Erythroblast (primary cell): Measurements from ENCODE around the gene CDYL.

Experiments used
- DNase-seq, 2 experiments: peaks; one replicate each; lab custom pipeline; 2025; lab: John Stamatoyannopoulos, UW
- GATA1 ChIP-seq: IDR thresholded peaks from 2 replicates; pipeline ENCODE4 v1.6.1; 2011; ENCODE audit warnings: low read depth, mild to moderate bottlenecking, control low read depth, low read length, moderate library complexity
- POLR2A ChIP-seq: IDR thresholded peaks from 2 replicates; pipeline ENCODE4 v1.6.1; 2011; ENCODE audit warnings: mild to moderate bottlenecking, low read length

Gene CDYL

DNA sequence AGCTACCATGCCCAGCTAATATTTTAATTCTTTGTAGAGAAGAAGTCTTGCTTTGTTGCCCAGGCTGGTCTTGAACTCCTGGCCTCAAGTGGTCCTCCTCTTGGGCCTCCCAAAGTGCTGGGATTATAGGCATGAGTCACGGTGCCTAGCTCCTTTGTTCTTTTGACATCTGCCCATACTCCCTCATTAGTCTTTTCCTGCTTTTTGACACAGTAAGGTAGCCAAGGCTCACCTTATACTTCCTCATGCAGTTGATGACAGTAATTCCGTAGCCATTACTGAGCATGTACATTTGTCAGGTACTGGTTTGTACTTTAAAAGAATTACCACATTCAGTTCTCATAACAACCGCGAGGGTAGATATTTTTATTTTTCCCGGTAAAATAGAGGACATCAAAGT is 76.7 kb downstream of the CDYL start:
- no peak for TF ChIP-seq GATA1
- TF ChIP-seq POLR2A, result no peak
- DNase-seq, result no peak

DNA sequence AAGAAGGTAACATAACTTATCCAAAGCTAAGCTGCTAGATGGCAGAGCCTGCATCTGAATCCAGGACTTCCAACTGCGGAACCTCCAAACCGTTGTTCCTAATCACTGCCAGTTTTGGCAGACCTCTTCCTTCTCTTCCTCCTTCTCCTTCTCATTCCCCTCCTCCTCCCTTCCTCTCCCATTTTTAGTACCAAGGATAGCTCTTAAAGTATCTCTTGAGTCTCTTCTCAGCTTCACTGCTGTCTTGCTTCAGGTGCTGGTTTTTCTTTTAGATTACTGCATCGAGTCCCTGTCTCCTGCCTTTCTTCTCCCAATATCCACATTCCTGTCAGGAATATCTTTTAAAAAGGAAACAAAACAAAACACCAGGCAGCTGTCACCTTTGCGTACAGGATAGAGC is 77.1 kb downstream of the CDYL start:
- DNase-seq, result no peak
- TF ChIP-seq GATA1 (no peak), POLR2A (no peak)

DNA sequence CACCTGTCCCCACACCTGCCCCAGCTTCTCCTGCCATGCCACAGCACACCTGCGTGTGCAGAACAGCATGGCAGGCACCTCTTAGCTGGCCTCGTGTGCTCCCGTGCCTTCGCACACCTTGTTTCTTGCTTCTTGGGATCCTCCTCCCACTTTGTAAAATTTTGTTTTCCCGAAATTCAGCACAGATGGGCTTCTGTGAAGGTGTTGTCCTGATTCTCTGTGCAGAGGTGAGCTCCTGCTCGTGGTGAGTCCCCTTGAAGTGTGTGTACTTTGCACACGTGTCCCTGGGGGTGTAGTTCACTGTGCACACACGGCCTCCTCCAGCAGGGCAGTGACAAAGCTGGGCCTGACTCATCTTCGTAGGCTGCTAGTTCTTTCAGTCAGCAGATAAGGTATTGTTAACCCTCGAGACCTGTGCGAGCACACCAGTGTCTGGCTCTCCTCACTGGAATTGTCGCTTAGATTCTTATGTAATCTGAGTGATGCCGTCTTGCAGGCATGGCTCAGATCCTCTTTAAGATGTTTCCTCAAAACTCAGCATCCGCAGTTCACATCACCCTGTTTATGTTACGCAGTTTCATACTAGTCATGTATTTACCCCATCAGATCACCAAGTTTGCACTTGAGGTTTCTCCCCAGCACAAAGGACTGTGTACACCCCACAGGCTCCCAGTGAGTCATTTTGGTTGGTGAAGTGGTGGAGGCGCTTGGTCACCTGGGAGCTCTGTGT is 77.7 kb downstream of the CDYL start:
- peak; percentile 44 to 55 for DNase-seq
- TF ChIP-seq POLR2A (no peak), GATA1 (no peak)

DNA sequence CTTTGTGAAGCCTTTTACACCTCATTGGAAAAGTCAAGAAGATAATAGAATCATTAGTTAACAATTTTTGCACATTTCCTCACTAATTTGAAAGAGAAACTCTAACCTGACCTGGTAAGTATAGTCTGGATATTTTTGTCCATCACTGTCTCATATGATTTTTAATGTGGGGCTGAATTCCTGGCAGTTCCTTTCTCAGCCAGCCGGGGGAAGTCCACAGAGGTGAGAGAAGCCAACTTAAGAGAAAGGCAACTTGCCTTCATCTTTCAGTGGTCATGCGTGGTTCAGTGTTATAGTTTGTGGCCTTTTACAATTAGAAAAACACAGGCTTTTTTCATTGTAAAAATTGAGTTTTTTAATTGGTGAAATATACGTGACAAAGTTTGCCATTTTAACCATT is 80.6 kb downstream of the CDYL start:
- TF ChIP-seq POLR2A, result no peak
- no peak for TF ChIP-seq GATA1
- peak; percentile 35 to 48 for DNase-seq

DNA sequence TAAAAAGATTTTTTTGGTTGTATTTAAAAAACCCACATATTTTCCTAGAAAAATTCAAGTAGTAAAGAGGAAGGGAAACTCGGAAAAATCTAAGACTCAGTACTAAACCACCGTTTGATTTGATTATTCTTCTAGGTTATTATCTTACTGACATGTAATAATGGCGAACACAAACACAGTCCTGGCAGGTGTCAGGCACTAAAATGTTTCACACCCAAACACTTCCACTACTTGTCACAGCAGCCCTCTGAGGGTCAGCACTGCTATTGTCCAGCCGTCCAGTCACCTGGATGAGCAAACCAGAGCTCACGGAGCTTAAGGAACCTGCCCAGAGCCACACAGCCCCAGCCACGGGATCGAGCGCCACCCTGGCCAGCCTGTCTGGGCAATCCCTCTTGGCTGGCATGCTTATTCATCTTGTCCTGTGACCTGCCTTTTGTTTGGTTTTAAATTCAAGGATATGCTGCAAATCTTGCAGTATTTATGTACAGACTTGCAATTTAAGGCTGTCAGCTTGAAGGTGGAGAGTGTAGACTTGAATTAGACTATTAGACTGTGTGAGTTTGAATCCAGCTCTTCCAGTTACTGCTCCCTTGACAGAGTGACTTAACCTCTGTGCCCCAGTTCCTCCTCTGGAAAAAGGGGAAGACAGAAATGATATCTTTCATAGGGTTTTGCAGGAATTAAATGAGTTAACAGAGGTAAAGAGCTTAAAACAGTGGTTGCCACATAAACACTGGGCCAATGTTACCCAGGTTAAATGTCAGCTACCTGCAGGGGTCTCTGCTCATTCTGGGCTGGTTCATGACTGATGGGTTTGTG is 82.2 kb downstream of the CDYL start:
- TF ChIP-seq POLR2A (no peak), GATA1 (no peak)
- DNase-seq, result no peak

DNA sequence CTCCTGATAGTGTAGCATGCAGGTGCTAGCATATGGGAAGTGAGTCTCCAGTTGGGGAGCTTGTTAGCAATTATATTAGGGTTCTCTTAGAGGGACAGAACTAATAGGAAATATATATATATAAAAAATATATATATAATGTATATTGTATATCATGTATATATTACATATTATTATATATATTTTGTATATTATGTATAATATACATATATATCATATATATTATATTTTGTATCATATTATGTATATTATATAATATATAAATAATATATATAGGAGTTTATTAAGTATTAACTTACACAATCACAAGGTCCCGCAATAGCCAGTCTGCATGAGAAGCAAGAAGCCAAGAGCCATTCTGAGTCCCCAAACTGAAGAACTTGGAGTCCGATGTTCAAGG is 84.2 kb downstream of the CDYL start:
- no peak for DNase-seq
- TF ChIP-seq GATA1 (no peak), POLR2A (no peak)

DNA sequence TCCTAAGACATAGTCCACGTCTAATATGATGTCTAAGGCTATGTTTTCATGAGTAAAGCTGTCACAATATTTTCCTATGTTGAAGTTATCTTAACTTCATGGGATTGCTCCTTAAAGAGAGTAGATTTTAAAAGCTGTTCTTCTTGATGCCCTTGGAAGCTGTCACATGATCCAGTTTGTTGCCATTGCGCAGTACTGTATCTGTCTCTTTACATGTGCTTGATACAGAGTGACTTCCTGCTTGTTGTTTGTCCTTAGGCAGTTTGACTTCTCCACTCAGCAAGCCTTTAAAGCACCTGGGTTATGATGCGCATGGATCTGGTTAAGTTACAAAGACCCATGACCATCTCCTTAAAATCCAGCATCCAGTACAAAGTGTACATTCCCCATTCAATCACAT is 85.4 kb downstream of the CDYL start:
- no peak for DNase-seq
- TF ChIP-seq POLR2A (no peak), GATA1 (no peak)

DNA sequence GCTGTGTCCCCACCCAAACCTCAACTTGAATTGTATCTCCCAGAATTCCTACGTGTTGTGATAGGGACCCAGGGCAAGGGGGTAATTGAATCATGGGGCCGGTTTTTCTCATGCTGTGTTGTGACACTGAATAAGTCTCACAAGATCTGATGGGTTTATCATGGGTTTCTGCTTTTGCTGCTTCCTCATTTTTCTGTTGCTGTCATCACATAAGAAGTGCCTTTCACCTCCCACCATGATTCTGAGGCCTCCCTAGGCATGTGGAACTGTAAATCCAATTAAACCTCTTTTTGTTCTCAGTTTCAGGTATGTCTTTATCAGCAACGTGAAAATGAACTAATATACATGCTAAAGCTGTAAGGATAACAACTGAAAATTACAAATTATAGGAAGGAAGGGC is 88.3 kb downstream of the CDYL start:
- TF ChIP-seq POLR2A (no peak), GATA1 (no peak)
- DNase-seq, result peak in 1 of 2 experiments; percentile 35

DNA sequence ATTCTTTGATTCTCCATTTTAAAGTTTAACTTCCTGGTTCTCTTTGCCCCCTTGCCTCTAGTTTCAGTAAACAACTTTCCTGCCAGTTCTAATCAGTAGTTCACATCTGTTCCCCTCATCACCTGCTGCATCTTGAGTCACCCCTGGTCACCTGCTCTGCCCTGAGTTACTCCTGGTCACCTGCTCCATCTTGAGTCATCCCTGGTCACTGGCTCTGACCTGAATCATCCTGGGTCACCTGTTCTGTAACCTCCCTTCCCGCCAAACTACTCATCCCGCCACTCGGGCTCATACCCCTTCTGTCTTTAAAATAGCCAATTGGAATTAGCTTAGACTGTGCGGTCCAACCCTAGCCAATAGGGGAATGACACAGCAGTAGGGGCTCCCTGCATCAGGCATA is 88.8 kb downstream of the CDYL start:
- peak; percentile 58 to 69 for DNase-seq

DNA sequence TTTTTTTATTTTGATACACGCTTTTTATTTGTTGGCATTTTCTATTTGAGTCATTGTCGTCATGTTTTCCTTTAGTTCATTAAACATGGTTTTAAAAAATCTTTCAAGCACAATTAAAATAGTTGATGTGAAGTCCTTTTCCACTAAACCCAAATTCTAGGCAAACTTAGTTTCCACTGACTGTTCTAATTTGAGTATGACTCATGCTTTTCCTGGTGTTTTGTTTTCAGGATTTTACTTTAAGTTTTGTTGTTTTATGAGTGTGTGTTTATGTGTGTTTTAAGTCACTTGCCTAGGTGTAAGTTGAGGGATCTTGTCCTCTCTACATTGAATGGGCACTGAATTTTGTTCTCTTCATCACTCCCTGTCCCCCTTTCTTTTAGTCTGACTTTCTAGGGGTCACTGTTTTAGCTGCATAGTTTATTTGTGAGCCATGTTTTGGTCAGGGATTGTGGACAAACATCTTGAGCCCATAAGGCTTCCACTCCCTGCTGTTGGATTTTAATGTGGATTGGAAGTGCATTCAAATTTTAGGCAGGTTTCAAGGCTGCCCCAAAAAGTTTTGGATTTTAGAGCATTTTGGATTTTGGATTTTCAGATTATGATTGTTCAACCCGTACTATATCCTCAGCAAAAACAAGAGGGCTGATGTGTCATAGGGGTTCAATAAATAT is 94.8 kb downstream of the CDYL start:
- no peak for TF ChIP-seq POLR2A
- TF ChIP-seq GATA1, result no peak
- DNase-seq, result no peak

DNA sequence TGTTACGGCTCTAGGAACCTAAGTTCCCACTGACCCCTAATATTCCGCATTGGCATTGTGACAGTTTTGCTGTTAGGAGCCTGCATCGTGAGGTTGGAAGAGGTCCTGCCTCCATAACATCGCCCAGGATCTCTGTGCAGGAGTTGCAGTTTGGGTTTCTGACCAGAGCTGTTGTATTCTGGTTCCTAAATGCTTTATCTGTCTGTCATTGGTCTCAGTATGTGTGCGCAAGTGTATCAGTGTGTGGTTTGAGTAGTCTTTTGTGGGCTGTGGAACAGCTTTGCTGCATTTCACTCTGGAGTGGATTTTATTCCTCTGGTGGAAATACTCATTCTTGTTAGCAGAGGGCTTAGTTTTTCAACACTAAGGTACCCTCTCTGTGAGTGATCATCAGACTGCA is 95.6 kb downstream of the CDYL start:
- DNase-seq, result no peak
- TF ChIP-seq POLR2A (no peak), GATA1 (no peak)

DNA sequence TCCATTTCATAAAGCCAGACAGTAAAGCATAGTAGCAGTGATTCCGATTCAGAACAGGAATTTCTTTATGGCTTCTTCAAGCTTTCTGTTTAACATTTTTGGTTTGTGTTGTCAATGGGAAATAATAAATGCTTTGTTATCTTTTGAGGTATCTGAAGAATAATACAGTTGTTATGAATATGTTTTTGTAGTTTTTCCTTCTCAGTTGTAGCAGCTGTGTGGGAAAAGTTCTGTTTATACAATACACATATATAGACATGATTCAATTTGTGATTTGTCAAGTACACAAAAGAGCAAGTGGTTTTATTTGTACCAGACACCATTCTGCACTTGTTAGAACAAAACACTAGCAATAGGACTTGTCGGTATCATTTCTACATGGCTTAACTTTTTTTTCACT is 96.6 kb downstream of the CDYL start:
- TF ChIP-seq GATA1 (no peak), POLR2A (no peak)
- no peak for DNase-seq

DNA sequence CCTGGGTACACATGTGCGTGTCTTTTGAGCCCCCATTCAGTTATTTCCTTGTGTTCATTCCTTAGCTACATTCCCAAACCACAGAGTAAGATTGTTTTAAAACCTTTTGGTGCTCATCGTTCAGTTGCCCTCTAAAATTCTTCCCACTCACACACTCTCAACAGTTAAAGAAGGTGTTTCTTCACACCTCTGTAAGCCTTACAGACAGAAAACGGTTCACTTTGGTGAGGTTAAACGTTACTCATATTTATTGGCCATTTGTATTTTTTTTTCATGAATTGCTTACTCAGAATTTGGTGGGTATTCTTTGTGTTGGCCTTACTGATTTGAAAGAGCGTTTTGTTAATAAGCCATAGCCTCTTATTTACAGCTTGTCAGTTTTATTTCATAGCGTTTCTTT is 97.7 kb downstream of the CDYL start:
- DNase-seq, result no peak
- TF ChIP-seq GATA1 (no peak), POLR2A (no peak)

DNA sequence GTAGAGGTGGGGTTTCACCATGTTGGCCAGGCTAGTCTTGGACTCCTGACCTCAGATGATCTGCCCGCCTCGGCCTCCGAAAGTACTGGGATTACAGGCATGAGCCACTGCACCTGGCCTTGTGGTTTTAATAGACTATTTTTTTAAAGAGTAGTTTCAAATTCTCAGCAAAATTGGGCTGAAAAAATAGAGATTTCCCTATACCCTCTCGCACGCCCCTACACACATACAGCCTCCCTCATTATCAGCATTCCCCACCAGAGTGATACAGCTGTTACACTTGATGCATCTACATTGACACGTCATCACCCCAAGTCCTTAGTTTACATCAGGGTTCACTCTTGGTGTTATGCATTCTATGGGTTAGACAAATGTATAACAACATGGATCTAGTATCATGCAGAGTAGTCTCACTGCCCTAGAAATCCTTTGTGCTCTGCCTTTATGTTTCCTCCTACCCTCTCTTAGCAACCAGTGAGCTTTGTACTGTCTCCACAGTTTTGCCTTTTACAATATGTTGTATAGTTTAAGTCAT is 103.6 kb downstream of the CDYL start:
- TF ChIP-seq POLR2A (no peak), GATA1 (no peak)

More for the DNA sequence above, 103.6 kb downstream of the CDYL start:
- peak; percentile 57 to 65 for DNase-seq
